ENCODE data around the gene SPHKAP. TPM values are rescaled to one million over a fixed set of nuclear protein-coding genes. Genes with fewer than 3 reads are reported as not detected.

The SPHKAP gene
- total and polyA plus RNA-seq, 2 of the 4 experiments (the other 2 are of a cell fraction) = not detected

DNA sequence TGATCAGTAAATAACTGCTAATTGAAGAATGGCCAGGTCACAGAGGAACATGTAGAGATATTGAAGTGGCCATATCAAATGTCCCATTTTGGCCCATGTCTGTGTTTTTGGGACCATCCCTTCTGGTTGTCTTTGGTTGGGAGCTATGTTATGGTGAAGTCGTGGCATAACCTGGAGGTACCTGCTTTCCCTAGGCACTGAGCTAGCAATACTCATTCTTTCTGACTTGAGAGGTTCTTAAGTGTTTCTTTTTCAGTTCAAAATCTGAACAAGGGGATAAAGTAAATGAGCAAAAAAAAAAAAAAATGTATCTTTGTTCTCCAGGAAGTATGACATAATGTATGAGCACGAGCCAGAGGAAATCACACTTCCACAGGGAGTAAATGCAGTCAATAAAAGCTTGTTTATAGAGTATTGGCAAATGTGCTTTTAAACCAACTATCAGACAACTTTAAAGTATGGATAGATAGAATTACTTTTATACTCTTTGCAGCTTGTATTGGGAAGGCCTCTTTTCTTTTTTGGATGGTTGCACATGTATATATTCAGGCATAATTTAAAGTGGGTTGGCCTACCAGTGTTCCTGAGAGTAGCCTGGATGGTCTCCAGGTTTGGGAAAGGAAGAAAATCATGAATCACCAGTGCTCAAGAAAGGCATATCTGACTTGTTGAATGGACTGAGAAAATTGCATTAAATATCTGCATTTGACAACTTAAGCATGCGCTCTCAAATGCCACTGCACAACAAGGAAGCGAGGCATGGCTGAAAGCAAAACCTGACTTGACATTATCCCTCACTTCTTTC is 125.0 kb downstream of the SPHKAP start:
- no peak overlapping the region for H2BK120ac ChIP-seq (ENCODE audit: low read depth, low read length)
- H3K9me3 ChIP-seq (ENCODE audit: control insufficient read depth, insufficient read depth, low read length) = peaks cover 14% of the 10 kb centered on the region; the same call in 1 of the 2 replicates
- no peaks in the 10 kb centered on the region for H4K20me1 ChIP-seq (ENCODE audit: insufficient read depth, low read length)
- ChIA-PET CTCF (no interaction called here), POLR2A (ENCODE audit: unreplicated experiment) (no interaction called here)
- H2AK5ac ChIP-seq (ENCODE audit: low read depth, low read length) = no peak overlapping the region
- ATAC-seq (ENCODE audit: low read depth) (no peak), DNase-seq (no peak)
- WGBS, 2 experiments (ENCODE audit: extremely low coverage in 2 of 2, insufficient read length in 1 of 2) = no CpG with 5 or more reads among the region's 4 CpGs
- dilution Hi-C loops (cut with HindIII; ENCODE audit: low sequenced_read_pairs, unreplicated experiment) = no loop called here
- no peak overlapping the region for H3K23ac ChIP-seq (ENCODE audit: low read depth, low read length)
- H3K4me1 ChIP-seq (ENCODE audit: control insufficient read depth, insufficient read depth, low read length) = no peaks in the 10 kb centered on the region
- no peak overlapping the region for H2AK9ac ChIP-seq (replicated peaks; ENCODE audit: low read depth, low read length, poor library complexity)
- no peak overlapping the region for H2BK15ac ChIP-seq (ENCODE audit: low read depth, low read length)
- no TSS peak for BruUV-seq (replicated peaks)
- H3K4ac ChIP-seq (ENCODE audit: low read depth, low read length) = no peak overlapping the region
- no peak overlapping the region for H3K9ac ChIP-seq (ENCODE audit: low read depth, low read length)
- H3K27me3 ChIP-seq (ENCODE audit: control insufficient read depth, insufficient read depth, low read length) = no peaks in the 10 kb centered on the region
- H3K36me3 ChIP-seq (ENCODE audit: control insufficient read depth, insufficient read depth, low read length) = no peaks in the 10 kb centered on the region
- in situ Hi-C loops (cut with MboI; ENCODE audit: low sequenced_read_pairs) = no loop called here
- H3K27ac ChIP-seq (ENCODE audit: insufficient read depth, low read length) = no peak overlapping the region
- no peak overlapping the region for H3K4me3 ChIP-seq (ENCODE audit: insufficient read depth, low read depth, low read length)
- H2BK20ac ChIP-seq (ENCODE audit: low read depth, low read length) = no peak overlapping the region
- H3K56ac ChIP-seq (ENCODE audit: extremely low read depth, insufficient read depth, low read length) = no peak overlapping the region
- no peak overlapping the region for H3K14ac ChIP-seq (replicated peaks; ENCODE audit: low read depth, low read length)
- no peak overlapping the region for H3K4me2 ChIP-seq (ENCODE audit: low read depth, low read length)
- intact Hi-C loops (cut with micrococcal nuclease) = no loop called here
- no peak overlapping the region for H2AFZ ChIP-seq (replicated peaks; ENCODE audit: low read length, poor library complexity)
- H3K9me1 ChIP-seq (ENCODE audit: insufficient read depth, low read length) = no peaks in the 10 kb centered on the region
- no peak overlapping the region for H4K91ac ChIP-seq (ENCODE audit: insufficient read depth, low read depth, low read length)
- no peak overlapping the region for H4K5ac ChIP-seq (ENCODE audit: low read depth, low read length)
- TF ChIP-seq, protein P1, sequence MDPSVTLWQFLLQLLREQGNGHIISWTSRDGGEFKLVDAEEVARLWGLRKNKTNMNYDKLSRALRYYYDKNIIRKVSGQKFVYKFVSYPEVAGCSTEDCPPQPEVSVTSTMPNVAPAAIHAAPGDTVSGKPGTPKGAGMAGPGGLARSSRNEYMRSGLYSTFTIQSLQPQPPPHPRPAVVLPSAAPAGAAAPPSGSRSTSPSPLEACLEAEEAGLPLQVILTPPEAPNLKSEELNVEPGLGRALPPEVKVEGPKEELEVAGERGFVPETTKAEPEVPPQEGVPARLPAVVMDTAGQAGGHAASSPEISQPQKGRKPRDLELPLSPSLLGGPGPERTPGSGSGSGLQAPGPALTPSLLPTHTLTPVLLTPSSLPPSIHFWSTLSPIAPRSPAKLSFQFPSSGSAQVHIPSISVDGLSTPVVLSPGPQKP (IDR thresholded peaks at IDR 0.05; ENCODE audit: borderline replicate concordance, low read depth, low read length) = no peak
- TF ChIP-seq MAZ (IDR thresholded peaks at IDR 0.05; ENCODE audit: borderline replicate concordance, low read depth, low read length) = no peak
- TF ChIP-seq RCOR1 (IDR thresholded peaks at IDR 0.05; ENCODE audit: insufficient replicate concordance, low read length) = no peak
- TF ChIP-seq, protein P2, sequence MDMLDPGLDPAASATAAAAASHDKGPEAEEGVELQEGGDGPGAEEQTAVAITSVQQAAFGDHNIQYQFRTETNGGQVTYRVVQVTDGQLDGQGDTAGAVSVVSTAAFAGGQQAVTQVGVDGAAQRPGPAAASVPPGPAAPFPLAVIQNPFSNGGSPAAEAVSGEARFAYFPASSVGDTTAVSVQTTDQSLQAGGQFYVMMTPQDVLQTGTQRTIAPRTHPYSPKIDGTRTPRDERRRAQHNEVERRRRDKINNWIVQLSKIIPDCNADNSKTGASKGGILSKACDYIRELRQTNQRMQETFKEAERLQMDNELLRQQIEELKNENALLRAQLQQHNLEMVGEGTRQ (IDR thresholded peaks at IDR 0.05; ENCODE audit: low read depth, low read length) = no peak
- TF ChIP-seq RAD21 (IDR thresholded peaks at IDR 0.05; ENCODE audit: low read length) = no peak
- H2BK5ac ChIP-seq (ENCODE audit: low read depth, low read length, poor library complexity, severe bottlenecking) = no peak overlapping the region
- H4K8ac ChIP-seq (ENCODE audit: low read depth in 2 of 2, low read length in 2 of 2) = no peak overlapping the region
- no peak overlapping the region for H3K18ac ChIP-seq (ENCODE audit: low read depth, low read length)
- no peaks in the 10 kb centered on the region for H3K79me1 ChIP-seq (ENCODE audit: low read depth in 1 of 2, low read length in 2 of 2)

Measured in IMR-90 (cell line).